Colonic mucosa (tissue), 4 donors: Measurements from ENCODE around the gene HDAC9. TPM values are rescaled to one million over a fixed set of nuclear protein-coding genes. Genes with fewer than 3 reads are reported as not detected.

Experiments
- DNase-seq: peaks from one replicate; pipeline ENCODE4 v3.0.0-alpha.2; 2020
- H3K27ac ChIP-seq: fragments of 200-600 bp; one replicate; pipeline ENCODE4 v1.8.0; 2021
- H3K27me3 ChIP-seq: fragments of 200-600 bp; one replicate; pipeline ENCODE4 v1.8.0; 2021
- H3K36me3 ChIP-seq: fragments of 200-600 bp; one replicate; pipeline ENCODE4 v1.8.0; 2021
- H3K4me1 ChIP-seq: fragments of 200-600 bp; one replicate; pipeline ENCODE4 v1.8.0; 2021; ENCODE audit warnings: mild to moderate bottlenecking
- H3K4me3 ChIP-seq: fragments of 200-600 bp; one replicate; pipeline ENCODE4 v1.8.0; 2021
- H3K9ac ChIP-seq, 2 donors: one replicate each; pipeline ENCODE4 v1.7.0; 2013; ENCODE audit warnings: control low read depth in 2 of 2, low read depth in 2 of 2, low read length in 2 of 2
- H3K9me3 ChIP-seq: fragments of 200-600 bp; one replicate; pipeline ENCODE4 v1.8.0; 2021
- CTCF ChIP-seq: fragments of 200-600 bp; IDR thresholded peaks from one replicate; pipeline ENCODE4 v1.8.0; 2022; ENCODE audit warnings: antibody characterized with exemption, mild to moderate bottlenecking
- intact Hi-C: fragments of 100-400 bp; cut with DNase I; formaldehyde crosslinking; loops from one replicate; pipeline ENCODE4 v1.14.1; 2022
- total RNA-seq, 2 donors: library from RNA; stranded (reverse); fragmentation: NEBNext Ultra II Directional in 1 of 2; extraction: Animal tissue kit (Norgen Biotek cat#: 25700) in 1 of 2; gene quantifications; one replicate each; pipeline ENCODE4 v1.2.1, GENCODE V29; 2021
- donor health status: healthy.
- donor health status: DM: no; HTN: no; CAD: no.
- donor health status: DM: no; HTN: no; CAD: no.

HDAC9 gene
- total RNA-seq, 2 donors from 2014 or later, result 2.6 to 8.7 TPM

- intact Hi-C loops, result no loop called here
These were observed 513.8 kb downstream of the HDAC9 start for GRCh38 chr7:19009241-19009935.

GRCh38 chr7:19009936-19010280 lies 514.4 kb downstream of the HDAC9 start:
- DNase-seq, result no peak

More at GRCh38 chr7:19009241-19009935, 513.8 kb downstream of the HDAC9 start:
- Histone ChIP-seq H3K4me3 (no peak overlapping the region), H3K36me3 (no peaks in the 10 kb centered on the region), H3K27me3 (no peaks in the 10 kb centered on the region), H3K4me1 (no peaks in the 10 kb centered on the region), H3K9me3 (no peaks in the 10 kb centered on the region), H3K9ac (no peak overlapping the region), H3K27ac (no peak overlapping the region)
- DNase-seq, result no peak
- TF ChIP-seq CTCF, result no peak

GRCh38 chr7:19011212-19011611 lies 515.7 kb downstream of the HDAC9 start:
- H3K4me3 ChIP-seq, result no peak overlapping the region
- no peak for DNase-seq
- H3K9me3 ChIP-seq, result no peaks in the 10 kb centered on the region
- no peak for TF ChIP-seq CTCF
- H3K36me3 ChIP-seq, result no peaks in the 10 kb centered on the region
- no peaks in the 10 kb centered on the region for H3K4me1 ChIP-seq
- H3K27ac ChIP-seq, result no peak overlapping the region
- H3K9ac ChIP-seq, result no peak overlapping the region
- intact Hi-C loops, result no loop called here
- H3K27me3 ChIP-seq, result no peaks in the 10 kb centered on the region

More at GRCh38 chr7:19009936-19010280, 514.4 kb downstream of the HDAC9 start:
- no peak for TF ChIP-seq CTCF
- H3K4me3 ChIP-seq, result no peak overlapping the region
- intact Hi-C loops, result no loop called here
- H3K27ac ChIP-seq, result no peak overlapping the region
- H3K9me3 ChIP-seq, result no peaks in the 10 kb centered on the region
- H3K9ac ChIP-seq, result no peak overlapping the region
- no peaks in the 10 kb centered on the region for H3K4me1 ChIP-seq
- no peaks in the 10 kb centered on the region for H3K27me3 ChIP-seq
- no peaks in the 10 kb centered on the region for H3K36me3 ChIP-seq

GRCh38 chr7:19015098-19015497 lies 519.5 kb downstream of the HDAC9 start:
- no peaks in the 10 kb centered on the region for H3K4me1 ChIP-seq
- H3K9ac ChIP-seq, result no peak overlapping the region
- TF ChIP-seq CTCF, result no peak
- no peaks in the 10 kb centered on the region for H3K9me3 ChIP-seq
- H3K36me3 ChIP-seq, result no peaks in the 10 kb centered on the region
- DNase-seq, result no peak
- no peak overlapping the region for H3K27ac ChIP-seq
- intact Hi-C loops, result no loop called here
- H3K27me3 ChIP-seq, result no peaks in the 10 kb centered on the region
- H3K4me3 ChIP-seq, result no peak overlapping the region

GRCh38 chr7:19016140-19016539 lies 520.6 kb downstream of the HDAC9 start:
- Histone ChIP-seq H3K36me3 (no peaks in the 10 kb centered on the region), H3K27me3 (no peaks in the 10 kb centered on the region)

More at GRCh38 chr7:19016140-19016539, 520.6 kb downstream of the HDAC9 start:
- intact Hi-C loops, result no loop called here
- no peaks in the 10 kb centered on the region for H3K4me1 ChIP-seq
- H3K9me3 ChIP-seq, result no peaks in the 10 kb centered on the region
- no peak overlapping the region for H3K4me3 ChIP-seq
- DNase-seq, result no peak
- no peak overlapping the region for H3K9ac ChIP-seq
- TF ChIP-seq CTCF, result no peak
- H3K27ac ChIP-seq, result no peak overlapping the region
